Neutrophil (primary cell): ENCODE measurements around the gene JMJD8.

ENCODE experiments used
- H3K27ac ChIP-seq: fragments of 200-600 bp; sonication (generic); 2 replicates; pipeline ENCODE4 v1.5.1; 2016; ENCODE audit warnings: mild to moderate bottlenecking, moderate library complexity
- H3K27me3 ChIP-seq: fragments of 200-600 bp; sonication (generic); 2 replicates; pipeline ENCODE4 v1.6.0; 2016; ENCODE audit warnings: mild to moderate bottlenecking
- H3K36me3 ChIP-seq: fragments of 200-600 bp; sonication (generic); 2 replicates; pipeline ENCODE4 v1.5.1; 2017
- H3K4me1 ChIP-seq, 2 experiments: fragments of 200-600 bp in 1 of 2; sonication (generic) in 1 of 2; 1 replicate in 1 of 2; 2 replicates in 1 of 2; pipeline versions ENCODE4 v1.5.1 to v1.6.1; 2013 to 2016; ENCODE audit warnings: low read depth in 1 of 2, low read length in 1 of 2, mild to moderate bottlenecking in 1 of 2, moderate library complexity in 1 of 2; ENCODE audit not compliant: control insufficient read depth in 1 of 2, insufficient read depth in 1 of 2
- H3K4me3 ChIP-seq, 2 experiments: fragments of 200-600 bp in 1 of 2; sonication (generic) in 1 of 2; 1 replicate in 1 of 2; 2 replicates in 1 of 2; pipeline ENCODE4 v1.5.1; 2013 to 2016; ENCODE audit warnings: low read depth in 1 of 2, low read length in 1 of 2, mild to moderate bottlenecking in 1 of 2, moderate library complexity in 1 of 2
- H3K9me3 ChIP-seq: fragments of 200-600 bp; sonication (generic); 2 replicates; pipeline ENCODE4 v1.5.1; 2016
- TF ChIP-seq, protein P1 (sequence below): fragments of 200-600 bp; sonication (generic); IDR thresholded peaks from 2 replicates; pipeline ENCODE4 v1.5.1; 2016; ENCODE audit warnings: antibody characterized with exemption

The JMJD8 gene

DNA sequence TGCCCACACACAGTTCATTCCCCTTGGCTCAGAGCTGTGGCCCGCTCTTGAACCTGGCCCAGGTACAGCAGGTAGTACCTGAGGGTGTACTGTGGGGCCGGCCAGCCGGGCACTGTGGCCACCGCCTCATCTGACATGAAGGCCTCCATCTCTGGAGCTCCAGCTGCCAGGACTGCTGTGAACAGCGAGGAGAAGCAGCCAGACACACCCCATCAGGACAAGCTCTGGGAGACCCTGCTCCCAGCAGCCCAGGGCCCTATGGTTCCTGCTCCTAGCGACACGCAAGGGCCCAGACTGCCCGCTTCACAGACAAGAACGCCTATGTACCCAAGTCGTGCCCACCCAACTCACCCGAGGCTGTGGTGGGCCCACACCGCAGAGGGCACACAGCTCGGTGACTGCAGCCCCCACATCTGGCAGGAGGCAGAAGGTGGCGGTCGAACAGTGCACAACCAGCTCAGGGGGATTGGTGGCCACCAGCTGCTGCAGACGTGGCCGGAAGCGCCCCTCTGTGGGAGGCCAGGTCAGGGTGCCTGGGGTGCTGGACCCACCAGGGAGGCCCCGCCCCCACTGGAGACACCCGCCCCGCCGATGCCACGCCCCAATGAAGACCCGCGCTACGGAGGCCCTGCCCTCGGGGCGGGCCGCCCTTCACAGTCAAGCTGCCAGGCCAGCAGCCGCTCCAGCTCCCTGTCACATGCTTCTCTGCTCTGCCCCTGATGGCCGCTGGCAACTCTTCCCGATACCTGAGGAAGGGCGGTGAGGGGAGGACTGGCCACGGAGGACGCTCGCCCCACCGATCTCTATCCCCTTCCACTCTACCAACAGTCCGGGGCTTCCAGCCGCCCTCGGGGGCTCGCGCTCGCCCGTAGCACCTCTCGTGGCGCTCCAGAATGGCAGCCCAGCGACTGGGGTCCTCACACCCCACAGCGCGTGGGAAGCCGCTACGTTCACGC is 5.0 kb downstream of the JMJD8 start:
- Histone ChIP-seq H3K4me3 (peak overlapping the region; percentile 42 to 91), H3K9me3 (no peaks in the 10 kb centered on the region), H3K36me3 (peaks cover 20% of the 10 kb centered on the region), H3K4me1 (peaks cover 37 to 69% of the 10 kb centered on the region in 2 experiments), H3K27me3 (peaks cover 43% of the 10 kb centered on the region), H3K27ac (peak overlapping the region; percentile 86)
- TF ChIP-seq, protein P1, sequence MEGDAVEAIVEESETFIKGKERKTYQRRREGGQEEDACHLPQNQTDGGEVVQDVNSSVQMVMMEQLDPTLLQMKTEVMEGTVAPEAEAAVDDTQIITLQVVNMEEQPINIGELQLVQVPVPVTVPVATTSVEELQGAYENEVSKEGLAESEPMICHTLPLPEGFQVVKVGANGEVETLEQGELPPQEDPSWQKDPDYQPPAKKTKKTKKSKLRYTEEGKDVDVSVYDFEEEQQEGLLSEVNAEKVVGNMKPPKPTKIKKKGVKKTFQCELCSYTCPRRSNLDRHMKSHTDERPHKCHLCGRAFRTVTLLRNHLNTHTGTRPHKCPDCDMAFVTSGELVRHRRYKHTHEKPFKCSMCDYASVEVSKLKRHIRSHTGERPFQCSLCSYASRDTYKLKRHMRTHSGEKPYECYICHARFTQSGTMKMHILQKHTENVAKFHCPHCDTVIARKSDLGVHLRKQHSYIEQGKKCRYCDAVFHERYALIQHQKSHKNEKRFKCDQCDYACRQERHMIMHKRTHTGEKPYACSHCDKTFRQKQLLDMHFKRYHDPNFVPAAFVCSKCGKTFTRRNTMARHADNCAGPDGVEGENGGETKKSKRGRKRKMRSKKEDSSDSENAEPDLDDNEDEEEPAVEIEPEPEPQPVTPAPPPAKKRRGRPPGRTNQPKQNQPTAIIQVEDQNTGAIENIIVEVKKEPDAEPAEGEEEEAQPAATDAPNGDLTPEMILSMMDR: no peak

DNA sequence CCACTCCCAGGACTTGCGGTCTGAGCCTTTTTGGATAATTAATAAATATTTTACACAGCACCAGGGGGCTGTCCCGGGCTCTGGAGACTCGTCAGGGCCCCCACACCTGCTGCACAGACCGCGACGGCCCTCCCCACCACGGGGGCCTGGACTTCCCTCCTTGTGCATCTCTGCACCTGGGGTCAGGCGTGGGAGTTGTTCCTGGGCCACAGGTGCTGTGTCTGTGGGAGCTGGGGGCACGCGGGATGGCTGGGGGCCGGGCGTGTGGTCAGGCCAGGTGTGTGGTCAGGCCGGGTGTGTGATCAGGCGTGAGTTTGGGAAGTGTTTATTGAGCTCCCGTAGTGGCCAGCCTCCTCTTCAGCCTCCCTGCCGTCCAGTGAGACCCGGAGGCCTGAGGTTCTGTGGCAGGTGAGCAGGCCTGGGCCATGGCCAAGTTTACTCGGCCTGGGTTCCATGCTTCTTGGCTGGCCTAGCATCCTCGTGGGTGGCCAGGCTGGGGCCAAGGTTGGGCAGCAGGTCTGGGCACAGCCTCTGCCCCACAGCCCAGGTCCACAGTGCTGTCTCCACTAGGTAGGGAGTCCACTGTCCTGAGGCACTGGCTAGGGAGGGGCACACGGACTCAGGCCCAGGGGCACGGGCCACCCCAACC is 5.8 kb downstream of the JMJD8 start:
- Histone ChIP-seq H3K27me3 (peaks cover 44% of the 10 kb centered on the region), H3K4me1 (peaks cover 30 to 63% of the 10 kb centered on the region in 2 experiments), H3K27ac (no peak overlapping the region), H3K4me3 (no peak overlapping the region), H3K9me3 (no peaks in the 10 kb centered on the region), H3K36me3 (peaks cover 28% of the 10 kb centered on the region)
- TF ChIP-seq, protein P1: no peak

DNA sequence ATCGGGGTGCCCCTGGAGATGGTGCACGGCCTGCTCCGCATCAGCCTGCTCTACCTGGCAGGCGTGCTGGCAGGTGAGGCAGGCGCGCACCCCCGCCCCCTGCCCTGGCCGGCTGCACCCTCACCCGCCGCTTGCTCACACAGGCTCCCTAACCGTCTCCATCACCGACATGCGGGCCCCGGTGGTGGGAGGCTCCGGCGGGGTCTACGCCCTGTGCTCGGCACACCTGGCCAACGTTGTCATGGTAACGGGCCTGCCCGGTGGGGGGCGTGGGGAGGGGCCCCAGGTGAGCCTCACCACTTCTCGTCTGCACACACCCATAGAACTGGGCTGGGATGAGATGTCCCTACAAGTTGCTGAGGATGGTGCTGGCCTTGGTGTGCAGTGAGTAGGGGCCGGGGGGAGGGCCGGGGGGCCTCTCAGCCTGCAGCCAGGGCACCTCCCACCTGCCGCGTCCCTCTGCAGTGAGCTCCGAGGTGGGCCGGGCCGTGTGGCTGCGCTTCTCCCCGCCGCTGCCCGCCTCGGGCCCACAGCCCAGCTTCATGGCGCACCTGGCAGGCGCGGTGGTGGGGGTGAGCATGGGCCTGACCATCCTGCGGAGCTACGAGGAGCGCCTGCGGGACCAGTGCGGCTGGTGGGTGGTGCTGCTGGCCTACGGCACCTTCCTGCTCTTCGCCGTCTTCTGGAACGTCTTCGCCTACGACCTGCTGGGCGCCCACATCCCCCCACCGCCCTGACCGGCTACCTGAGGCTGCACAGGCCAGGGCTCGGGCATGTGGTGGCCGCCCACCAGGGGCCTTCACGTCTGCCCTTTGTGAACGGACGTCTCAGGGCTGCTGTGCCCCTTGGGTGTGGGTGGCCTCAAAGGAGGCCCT is 6.6 kb downstream of the JMJD8 start:
- TF ChIP-seq, protein P1: no peak
- H3K27me3 ChIP-seq: peaks cover 44% of the 10 kb centered on the region
- no peak overlapping the region for H3K4me3 ChIP-seq
- no peaks in the 10 kb centered on the region for H3K9me3 ChIP-seq
- H3K27ac ChIP-seq: no peak overlapping the region
- H3K4me1 ChIP-seq: peaks cover 27 to 58% of the 10 kb centered on the region in 2 experiments
- H3K36me3 ChIP-seq: peaks cover 32% of the 10 kb centered on the region

DNA sequence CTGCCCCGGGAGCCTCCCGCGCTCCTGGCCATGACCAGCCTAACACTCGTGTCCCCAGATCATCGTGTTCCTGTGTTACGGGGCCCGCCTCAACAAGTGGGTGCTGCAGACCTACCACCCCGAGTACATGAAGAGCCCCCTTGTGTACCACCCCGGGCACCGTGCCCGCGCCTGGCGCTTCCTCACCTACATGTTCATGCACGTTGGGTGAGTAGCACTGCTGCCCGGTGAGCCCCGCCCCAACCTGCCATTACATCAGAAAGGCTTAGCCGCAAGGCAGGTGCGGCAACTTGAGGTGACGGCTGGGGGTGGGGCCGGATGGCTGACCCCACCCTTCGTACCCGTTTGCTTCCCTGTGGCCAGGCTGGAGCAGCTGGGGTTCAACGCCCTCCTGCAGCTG is 7.2 kb downstream of the JMJD8 start:
- H3K4me3 ChIP-seq: no peak overlapping the region
- TF ChIP-seq, protein P1: no peak
- peaks cover 32% of the 10 kb centered on the region for H3K36me3 ChIP-seq
- no peaks in the 10 kb centered on the region for H3K9me3 ChIP-seq
- H3K27ac ChIP-seq: no peak overlapping the region
- peaks cover 26 to 54% of the 10 kb centered on the region in 2 experiments for H3K4me1 ChIP-seq
- H3K27me3 ChIP-seq: peaks cover 44% of the 10 kb centered on the region

DNA sequence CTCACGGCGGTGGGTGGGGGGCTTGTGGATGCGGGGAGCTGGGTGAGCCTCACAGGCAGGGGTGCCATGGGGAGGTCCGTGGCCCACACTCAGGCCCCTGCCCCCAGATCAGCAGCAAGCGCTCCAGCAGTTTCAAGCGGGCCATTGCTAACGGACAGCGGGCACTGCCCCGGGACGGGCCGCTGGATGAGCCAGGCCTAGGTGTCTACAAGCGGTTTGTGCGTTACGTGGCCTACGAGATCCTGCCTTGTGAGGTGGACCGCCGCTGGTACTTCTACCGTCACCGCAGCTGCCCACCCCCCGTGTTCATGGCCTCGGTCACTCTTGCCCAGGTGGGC is 7.6 kb downstream of the JMJD8 start:
- Histone ChIP-seq H3K27ac (no peak overlapping the region), H3K27me3 (peaks cover 44% of the 10 kb centered on the region), H3K36me3 (peaks cover 32% of the 10 kb centered on the region), H3K9me3 (no peaks in the 10 kb centered on the region), H3K4me1 (peaks cover 22 to 51% of the 10 kb centered on the region in 2 experiments), H3K4me3 (no peak overlapping the region)
- TF ChIP-seq, protein P1: no peak
